ENCODE data around the gene ALB.

Gene ALB

GRCh38 chr4:73408181-73408867, 4.2 kb downstream of the ALB start:
- DNase-seq (ENCODE audit: low read depth in 3 of 3, low spot score in 1 of 3) = no peak

DNA sequence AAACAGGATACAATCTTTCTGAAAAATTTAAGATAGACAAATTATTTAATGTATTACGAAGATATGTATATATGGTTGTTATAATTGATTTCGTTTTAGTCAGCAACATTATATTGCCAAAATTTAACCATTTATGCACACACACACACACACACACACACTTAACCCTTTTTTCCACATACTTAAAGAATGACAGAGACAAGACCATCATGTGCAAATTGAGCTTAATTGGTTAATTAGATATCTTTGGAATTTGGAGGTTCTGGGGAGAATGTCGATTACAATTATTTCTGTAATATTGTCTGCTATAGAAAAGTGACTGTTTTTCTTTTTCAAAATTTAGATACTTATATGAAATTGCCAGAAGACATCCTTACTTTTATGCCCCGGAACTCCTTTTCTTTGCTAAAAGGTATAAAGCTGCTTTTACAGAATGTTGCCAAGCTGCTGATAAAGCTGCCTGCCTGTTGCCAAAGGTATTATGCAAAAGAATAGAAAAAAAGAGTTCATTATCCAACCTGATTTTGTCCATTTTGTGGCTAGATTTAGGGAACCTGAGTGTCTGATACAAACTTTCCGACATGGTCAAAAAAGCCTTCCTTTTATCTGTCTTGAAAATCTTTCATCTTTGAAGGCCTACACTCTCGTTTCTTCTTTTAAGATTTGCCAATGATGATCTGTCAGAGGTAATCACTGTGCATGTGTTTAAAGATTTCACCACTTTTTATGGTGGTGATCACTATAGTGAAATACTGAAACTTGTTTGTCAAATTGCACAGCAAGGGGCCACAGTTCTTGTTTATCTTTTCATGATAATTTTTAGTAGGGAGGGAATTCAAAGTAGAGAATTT, 5.2 kb downstream of the ALB start:
- DNase-seq (ENCODE audit: low read depth in 3 of 3, low spot score in 1 of 3) = no peak

GRCh38 chr4:73409978-73410548, 6.0 kb downstream of the ALB start:
- DNase-seq (ENCODE audit: low read depth in 3 of 3, low spot score in 1 of 3) = no peak

DNA sequence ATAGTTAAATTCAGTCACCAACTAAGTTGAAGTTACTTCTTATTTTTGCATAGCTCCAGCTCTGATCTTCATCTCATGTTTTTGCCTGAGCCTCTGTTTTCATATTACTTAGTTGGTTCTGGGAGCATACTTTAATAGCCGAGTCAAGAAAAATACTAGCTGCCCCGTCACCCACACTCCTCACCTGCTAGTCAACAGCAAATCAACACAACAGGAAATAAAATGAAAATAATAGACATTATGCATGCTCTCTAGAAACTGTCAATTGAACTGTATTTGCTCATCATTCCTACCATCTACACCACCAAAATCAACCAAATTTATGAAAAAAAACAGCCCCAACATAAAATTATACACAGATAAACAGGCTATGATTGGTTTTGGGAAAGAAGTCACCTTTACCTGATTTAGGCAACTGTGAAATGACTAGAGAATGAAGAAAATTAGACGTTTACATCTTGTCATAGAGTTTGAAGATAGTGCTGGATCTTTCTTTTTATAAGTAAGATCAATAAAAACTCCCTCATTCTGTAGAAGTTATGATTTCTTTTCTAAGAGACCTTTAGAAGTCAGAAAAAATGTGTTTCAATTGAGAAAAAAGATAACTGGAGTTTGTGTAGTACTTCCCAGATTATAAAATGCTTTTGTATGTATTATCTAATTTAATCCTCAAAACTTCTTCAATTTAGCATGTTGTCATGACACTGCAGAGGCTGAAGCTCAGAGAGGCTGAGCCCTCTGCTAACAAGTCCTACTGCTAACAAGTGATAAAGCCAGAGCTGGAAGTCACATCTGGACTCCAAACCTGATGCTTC, 7.0 kb downstream of the ALB start:
- DNase-seq (ENCODE audit: low read depth in 3 of 3, low spot score in 1 of 3) = no peak

- no peak for DNase-seq (ENCODE audit: low read depth in 3 of 3, low spot score in 1 of 3)
Measured at GRCh38 chr4:73411731-73412414, 7.8 kb downstream of the ALB start.

- no peak for DNase-seq (ENCODE audit: low read depth in 3 of 3, low spot score in 1 of 3)
Measured at GRCh38 chr4:73413294-73413755, 9.2 kb downstream of the ALB start.

- DNase-seq (ENCODE audit: low read depth in 3 of 3, low spot score in 1 of 3) = no peak
Measured at GRCh38 chr4:73414936-73415271, 10.8 kb downstream of the ALB start.

DNA sequence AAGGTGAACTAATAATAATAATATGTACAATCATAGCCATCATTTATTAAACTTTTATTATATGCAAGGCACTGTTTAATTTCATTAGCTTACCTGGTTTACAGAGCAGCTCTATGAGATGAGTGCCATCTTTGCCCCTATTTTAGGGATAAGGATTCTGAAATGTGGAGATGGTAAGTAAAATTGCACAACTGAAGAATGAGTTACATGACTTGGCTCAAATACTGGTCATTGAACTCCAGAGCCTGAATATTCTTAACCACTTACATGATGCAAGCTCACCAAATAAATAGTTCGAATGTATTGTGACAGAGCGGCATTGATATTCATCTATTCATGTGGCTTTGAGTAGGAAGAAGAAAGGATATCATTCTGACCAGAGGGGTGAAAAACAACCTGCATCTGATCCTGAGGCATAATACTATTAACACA, 11.7 kb downstream of the ALB start:
- DNase-seq (ENCODE audit: low read depth in 3 of 3, low spot score in 1 of 3) = no peak

DNA sequence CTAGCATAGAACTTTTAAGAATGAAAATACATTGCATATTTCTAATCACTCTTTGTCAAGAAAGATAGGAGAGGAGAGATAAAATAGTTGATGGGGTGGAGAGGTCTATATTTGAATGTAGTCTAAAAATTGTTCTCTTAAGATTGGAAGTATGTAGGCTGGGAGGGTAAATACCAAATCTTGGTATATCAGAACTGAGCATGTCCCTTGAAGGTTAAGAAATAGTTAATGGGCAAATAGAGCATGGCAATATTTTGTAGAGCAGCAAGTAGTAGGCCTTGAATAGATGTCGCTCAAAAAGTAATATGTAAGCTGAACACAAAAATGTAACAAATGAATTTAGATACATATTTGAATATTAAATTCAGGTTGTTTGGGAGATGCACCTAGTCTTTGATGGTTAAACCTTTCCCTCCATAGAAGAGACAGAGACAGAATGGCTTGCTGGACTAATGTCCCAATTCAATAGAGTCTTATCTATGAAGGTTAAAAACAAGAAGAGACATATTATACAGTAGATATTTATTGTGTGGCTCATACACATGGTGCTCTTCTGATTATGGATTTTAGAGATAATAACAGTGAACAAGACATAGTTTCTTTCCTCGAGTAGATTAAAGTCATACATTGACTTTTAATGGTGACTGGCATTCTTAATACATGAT, 12.5 kb downstream of the ALB start:
- no peak for DNase-seq (ENCODE audit: low read depth in 3 of 3, low spot score in 1 of 3)

DNA sequence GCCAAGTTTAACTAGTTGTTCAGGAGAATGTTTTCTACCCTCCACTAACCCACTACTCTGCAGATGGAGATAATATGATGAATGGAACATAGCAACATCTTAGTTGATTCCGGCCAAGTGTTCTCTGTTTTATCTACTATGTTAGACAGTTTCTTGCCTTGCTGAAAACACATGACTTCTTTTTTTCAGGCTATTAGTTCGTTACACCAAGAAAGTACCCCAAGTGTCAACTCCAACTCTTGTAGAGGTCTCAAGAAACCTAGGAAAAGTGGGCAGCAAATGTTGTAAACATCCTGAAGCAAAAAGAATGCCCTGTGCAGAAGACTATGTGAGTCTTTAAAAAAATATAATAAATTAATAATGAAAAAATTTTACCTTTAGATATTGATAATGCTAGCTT, 13.3 kb downstream of the ALB start:
- no peak for DNase-seq (ENCODE audit: low read depth in 3 of 3, low spot score in 1 of 3)

- DNase-seq (ENCODE audit: low read depth in 3 of 3, low spot score in 1 of 3) = no peak
Measured at GRCh38 chr4:73417973-73418372, 13.9 kb downstream of the ALB start.

- DNase-seq (ENCODE audit: low read depth in 3 of 3, low spot score in 1 of 3) = no peak
Measured at GRCh38 chr4:73418677-73419076, 14.6 kb downstream of the ALB start.

DNA sequence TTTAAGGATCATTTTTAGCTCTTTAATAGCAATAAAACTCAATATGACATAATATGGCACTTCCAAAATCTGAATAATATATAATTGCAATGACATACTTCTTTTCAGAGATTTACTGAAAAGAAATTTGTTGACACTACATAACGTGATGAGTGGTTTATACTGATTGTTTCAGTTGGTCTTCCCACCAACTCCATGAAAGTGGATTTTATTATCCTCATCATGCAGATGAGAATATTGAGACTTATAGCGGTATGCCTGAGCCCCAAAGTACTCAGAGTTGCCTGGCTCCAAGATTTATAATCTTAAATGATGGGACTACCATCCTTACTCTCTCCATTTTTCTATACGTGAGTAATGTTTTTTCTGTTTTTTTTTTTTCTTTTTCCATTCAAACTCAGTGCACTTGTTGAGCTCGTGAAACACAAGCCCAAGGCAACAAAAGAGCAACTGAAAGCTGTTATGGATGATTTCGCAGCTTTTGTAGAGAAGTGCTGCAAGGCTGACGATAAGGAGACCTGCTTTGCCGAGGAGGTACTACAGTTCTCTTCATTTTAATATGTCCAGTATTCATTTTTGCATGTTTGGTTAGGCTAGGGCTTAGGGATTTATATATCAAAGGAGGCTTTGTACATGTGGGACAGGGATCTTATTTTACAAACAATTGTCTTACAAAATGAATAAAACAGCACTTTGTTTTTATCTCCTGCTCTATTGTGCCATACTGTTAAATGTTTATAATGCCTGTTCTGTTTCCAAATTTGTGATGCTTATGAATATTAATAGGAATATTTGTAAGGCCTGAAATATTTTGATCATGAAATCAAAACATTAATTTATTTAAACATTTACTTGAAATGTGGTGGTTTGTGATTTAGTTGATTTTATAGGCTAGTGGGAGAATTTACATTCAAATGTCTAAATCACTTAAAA, 15.3 kb downstream of the ALB start:
- DNase-seq (ENCODE audit: low read depth in 3 of 3, low spot score in 1 of 3) = no peak

GRCh38 chr4:73420615-73421014, 16.5 kb downstream of the ALB start:
- DNase-seq (ENCODE audit: low read depth in 3 of 3, low spot score in 1 of 3) = no peak

GRCh38 chr4:73421708-73422457, 17.8 kb downstream of the ALB start:
- DNase-seq (ENCODE audit: low read depth in 3 of 3, low spot score in 1 of 3) = no peak

- DNase-seq (ENCODE audit: low read depth in 3 of 3, low spot score in 1 of 3) = no peak
Measured at GRCh38 chr4:73422458-73422752, 18.3 kb downstream of the ALB start.

DNA sequence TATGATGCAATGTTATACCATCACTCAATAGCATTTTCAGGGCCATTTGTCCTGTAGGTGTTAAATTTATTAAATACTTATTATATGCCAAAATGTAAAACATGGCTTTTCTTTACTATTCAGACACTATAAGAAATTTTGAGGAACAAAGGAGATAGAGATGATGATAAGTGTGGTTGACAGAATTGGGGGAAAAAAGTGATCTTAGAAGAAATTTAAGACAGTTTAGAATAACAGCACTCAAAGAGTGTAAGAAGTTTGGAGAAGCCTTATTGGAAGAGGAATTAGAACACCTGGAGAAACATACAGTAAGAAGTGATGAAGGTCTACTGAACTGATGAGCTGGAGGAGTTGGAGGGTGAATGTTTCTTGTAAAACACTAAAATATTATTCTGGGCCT, 19.1 kb downstream of the ALB start:
- no peak for DNase-seq (ENCODE audit: low read depth in 3 of 3, low spot score in 1 of 3)

DNA sequence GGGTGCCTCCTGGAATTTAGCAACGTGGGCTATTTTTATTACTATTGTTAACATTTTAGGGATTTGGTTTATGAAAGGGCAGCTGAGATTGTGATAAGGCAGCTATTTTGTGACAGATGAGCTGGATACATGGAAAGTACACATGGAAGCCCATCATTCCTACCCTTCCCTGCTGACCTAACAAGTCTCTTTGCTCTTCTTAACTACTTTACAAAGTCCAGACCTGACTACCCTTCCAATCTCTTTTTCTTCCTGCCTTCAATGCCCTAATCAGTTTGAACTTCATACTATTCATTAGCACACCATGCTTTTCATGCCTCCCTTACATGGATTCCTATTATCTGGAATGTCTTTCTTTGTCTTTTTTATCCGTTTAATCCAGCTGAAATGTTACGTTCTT, 22.6 kb downstream of the ALB start:
- no peak for DNase-seq (ENCODE audit: low read depth in 3 of 3, low spot score in 1 of 3)

DNA sequence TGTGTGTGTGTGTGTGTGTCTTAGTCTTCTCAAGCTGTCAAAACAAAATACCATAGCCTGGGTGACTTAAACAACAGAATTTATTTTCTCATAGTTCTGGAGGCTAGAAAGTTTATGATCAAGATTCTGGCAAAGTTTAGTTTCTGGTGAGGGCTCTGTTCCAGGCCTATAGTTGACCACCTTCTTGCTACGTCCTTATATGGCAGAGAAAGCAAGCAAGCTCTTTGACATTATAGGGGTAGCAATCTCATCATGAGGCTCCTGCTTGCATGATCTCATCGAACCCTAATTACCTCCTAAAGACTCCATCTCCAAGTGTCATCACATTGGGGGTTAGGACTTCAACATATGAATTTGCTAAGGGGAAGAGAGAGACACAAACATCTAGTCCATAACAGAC, 25.0 kb downstream of the ALB start:
- DNase-seq (ENCODE audit: low read depth in 3 of 3, low spot score in 1 of 3) = no peak
